Breast epithelium (tissue), 3 donors: ENCODE data around the gene THADA.

Experiments used
- POLR2A ChIP-seq: fragments of 450-650 bp; IDR thresholded peaks from one replicate; pipeline ENCODE4 v1.6.1; 2016; ENCODE audit warnings: antibody characterized with exemption, mild to moderate bottlenecking, moderate library complexity
- POLR2AphosphoS5 ChIP-seq, 3 donors: sonication (generic); formaldehyde crosslinking; IDR thresholded peaks; one replicate each; pipeline ENCODE4 v1.6.1; 2017; ENCODE audit warnings: antibody characterized with exemption in 3 of 3
- TF ChIP-seq, protein P1 (sequence below), 3 donors: fragments of 450-650 bp; IDR thresholded peaks; one replicate each; pipeline ENCODE4 v1.5.1; 2016 to 2017; ENCODE audit warnings: antibody characterized with exemption in 3 of 3, mild to moderate bottlenecking in 3 of 3, moderate library complexity in 3 of 3

DNA sequence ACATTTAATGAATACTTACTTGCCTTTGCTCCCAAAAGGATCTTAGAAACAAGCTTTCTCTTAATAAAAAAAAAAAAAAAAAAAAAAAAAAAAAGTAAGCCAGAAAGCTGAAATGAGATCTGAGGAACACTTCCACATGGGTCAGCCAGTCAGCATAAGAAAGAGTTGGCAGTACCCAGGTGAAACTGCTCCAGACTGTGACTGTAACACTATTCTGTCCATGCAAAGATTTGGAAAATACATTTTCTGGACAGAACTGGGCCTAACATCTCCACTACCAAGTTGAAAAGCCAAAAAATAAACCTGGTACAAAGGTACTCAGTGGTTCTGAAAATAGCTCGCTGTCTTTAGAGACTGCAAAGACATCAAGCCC lies 135.7 kb downstream of the THADA start:
- TF ChIP-seq, protein P1, sequence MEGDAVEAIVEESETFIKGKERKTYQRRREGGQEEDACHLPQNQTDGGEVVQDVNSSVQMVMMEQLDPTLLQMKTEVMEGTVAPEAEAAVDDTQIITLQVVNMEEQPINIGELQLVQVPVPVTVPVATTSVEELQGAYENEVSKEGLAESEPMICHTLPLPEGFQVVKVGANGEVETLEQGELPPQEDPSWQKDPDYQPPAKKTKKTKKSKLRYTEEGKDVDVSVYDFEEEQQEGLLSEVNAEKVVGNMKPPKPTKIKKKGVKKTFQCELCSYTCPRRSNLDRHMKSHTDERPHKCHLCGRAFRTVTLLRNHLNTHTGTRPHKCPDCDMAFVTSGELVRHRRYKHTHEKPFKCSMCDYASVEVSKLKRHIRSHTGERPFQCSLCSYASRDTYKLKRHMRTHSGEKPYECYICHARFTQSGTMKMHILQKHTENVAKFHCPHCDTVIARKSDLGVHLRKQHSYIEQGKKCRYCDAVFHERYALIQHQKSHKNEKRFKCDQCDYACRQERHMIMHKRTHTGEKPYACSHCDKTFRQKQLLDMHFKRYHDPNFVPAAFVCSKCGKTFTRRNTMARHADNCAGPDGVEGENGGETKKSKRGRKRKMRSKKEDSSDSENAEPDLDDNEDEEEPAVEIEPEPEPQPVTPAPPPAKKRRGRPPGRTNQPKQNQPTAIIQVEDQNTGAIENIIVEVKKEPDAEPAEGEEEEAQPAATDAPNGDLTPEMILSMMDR (IDR thresholded peaks at IDR 0.05), result no peak
- TF ChIP-seq POLR2AphosphoS5 (IDR thresholded peaks at IDR 0.05) (no peak), POLR2A (no peak)
